HTERT RPE-1 (cell line): Measurements from ENCODE around the gene C5.

Source experiments
- in situ Hi-C: fragments of 300-500 bp; cut with MboI; formaldehyde crosslinking; loops from 4 replicates; pipeline ENCODE4 v1.14.3; 2020; ENCODE audit warnings: low sequenced_read_pairs

The C5 gene

DNA sequence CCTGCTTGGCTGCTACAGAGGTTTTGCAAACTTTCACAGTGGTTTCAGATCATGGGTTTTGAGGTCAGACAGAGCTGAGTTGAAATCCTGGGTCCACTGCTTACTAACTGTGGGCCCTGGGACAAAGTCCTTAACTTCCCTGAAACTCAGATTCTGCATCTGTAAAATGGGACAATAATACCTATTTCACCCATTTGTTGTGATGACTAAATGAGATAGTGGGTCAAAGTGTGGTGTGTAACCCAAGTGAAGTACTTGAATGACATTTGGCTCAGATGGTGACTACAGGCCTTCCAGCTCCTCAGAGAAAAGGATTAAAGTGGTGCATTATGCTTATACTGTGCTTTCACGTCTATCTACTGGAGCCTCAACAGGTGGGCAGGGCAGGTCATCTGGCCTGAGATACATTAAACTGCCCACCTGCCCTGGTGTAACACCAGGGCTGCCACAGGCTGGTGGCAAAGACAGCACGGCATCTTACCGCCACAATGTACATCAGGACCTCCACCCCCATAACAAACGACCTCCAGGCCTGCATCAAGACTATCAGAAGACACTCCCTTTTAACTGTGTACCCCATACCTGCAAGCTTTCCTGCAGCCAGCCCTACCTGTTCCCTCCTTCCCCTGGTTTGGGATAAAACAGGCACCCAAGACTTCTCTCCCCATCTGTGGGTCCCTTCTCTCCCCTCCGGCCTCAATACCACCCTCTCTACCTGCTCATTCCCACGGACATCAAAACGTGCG, 122.6 kb downstream of the C5 start:
- in situ Hi-C loops, result no loop called here

DNA sequence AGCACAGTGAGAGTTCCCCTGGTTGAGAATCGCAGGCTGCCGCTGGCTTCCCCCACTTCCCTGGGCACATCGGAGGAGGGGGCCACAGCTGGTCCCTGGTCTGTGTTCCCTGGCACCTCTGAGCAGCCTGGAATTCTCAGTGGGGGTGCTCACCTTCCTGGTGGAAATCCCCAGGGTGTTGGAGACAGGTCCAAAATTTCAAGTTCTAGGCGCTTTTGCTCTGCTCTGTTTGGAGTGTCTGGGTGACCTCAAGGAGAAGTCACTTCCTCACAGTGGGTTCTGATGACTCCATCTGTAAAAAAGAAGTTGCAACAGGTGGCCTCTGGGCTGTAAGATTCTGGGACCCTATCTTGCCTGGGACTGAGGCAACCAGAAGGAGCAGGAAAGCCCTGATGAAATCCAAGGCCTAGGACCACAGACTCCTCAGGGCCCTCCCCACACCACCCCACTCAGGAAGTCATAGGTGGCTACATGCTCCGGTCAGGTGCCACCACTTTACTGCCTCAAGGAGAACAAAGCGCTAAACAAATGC, 123.6 kb downstream of the C5 start, which contains the start of gene TRAF1:
TSS of gene TRAF1 (minus strand) at position 400 of the 532 bp plus-strand sequence. CDS start 721 bp downstream, outside the sequence.
- in situ Hi-C loops, result no loop called here

DNA sequence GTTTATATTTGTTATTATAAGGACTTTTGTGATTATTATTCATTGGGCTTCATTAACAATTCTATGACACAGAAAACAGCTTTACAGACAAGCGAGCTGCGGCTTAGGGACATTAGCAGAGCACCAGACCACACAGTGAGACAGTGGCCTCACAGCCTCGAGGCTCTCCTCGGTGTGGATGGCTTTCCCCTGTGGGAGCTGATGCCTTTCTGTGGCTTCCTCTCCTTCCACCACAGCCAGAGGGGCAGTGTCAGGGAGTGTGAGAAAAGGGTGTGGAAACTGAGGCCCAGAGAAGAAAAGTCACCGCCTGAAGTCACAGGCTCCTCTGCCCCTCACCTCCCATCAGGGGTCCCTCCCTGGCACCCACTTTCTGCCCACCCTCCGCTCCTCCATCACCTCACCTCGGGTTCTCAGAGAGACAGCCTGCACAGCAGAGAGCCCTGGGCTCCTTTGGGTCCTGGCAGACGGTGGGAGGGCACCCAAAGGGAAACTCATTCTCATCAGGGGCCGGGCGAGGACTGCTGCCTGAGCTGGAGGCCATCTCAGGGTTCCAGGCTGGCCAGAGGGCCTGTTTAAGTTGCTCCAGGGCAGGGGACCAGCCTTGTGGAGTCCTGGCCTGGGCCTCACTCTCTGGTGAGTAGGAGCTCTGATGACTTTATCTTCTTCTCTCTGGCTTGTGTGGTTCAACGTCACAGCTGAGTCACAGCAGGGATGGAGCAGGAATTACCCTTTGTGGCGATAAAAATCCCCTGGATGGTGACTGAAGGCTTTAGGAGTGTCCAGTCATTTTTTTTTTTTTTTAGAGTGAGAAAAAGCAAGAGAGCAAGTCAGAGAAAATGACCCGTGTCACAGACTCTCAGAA, 124.3 kb downstream of the C5 start:
- in situ Hi-C loops, result no loop called here

DNA sequence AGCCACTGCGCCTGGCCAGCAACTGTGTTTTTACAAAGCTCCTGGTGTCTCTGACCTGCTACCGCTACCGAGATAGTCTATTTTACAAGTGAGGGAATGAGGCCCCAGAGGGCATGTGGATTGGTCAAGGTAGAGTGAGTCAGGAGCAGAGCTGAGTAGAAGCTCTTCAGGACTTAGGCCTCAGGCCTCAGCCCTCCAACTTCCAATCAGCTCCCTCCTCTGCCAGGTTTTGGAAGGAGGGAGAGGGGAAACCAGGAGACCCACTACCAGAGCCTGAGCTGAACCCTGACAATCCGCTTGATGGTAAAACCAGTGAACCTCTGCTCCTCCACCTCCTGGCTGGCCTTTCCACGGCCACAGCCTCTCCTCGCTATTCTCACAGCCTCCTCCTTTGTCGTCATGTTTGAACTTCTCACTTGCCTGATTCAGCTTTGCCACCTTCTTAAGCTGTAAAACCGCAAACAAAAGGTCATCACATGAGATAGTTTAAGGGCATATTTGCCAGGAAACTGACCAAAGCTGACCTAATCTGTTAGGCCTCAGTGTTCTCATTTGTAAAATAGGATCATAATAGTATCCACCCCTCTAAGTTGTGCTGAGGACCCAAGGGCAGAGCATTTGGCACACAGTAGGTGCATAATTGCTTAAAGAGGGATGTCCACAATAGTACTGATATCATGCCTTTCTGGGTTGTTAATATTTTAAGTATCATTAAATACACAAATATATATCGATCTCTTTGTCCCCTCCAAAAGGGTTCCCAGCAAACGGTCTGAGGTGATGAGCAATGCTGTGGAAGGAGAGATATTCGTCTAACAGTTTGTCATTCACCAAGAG, 125.2 kb downstream of the C5 start:
- in situ Hi-C loops, result no loop called here

DNA sequence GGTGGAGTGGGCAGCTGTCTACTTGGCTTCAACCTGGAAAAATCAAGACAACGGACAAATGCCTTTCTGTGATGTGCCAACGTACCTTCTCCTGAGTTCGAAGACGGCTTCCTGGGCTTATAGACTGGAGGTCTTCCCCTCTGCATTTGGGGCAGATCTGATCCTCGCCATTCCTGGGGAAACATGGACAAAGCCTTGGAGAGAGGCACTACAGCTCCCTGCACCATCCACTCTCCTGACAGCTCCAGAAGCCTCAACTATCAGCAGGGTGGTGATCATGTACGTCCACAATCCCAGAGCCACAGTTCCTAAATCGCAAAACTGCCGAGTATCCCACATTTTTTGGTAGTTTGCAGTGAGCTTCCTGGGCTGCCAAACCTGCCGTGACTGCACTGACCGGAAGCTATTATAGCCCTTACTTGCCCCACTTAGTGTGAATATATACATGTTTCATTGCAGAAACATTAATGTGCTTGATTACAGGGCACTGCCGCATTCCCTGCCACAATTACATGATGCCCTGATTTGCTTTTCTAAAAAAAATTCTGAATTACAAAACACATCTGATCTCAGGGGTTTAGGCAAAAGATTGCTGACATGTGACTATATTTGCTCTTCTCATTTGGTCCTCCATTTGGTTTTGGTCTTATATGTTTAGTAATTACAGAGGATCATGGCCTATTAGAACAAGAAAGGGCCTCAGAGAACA, 126.3 kb downstream of the C5 start:
- in situ Hi-C loops, result no loop called here

DNA sequence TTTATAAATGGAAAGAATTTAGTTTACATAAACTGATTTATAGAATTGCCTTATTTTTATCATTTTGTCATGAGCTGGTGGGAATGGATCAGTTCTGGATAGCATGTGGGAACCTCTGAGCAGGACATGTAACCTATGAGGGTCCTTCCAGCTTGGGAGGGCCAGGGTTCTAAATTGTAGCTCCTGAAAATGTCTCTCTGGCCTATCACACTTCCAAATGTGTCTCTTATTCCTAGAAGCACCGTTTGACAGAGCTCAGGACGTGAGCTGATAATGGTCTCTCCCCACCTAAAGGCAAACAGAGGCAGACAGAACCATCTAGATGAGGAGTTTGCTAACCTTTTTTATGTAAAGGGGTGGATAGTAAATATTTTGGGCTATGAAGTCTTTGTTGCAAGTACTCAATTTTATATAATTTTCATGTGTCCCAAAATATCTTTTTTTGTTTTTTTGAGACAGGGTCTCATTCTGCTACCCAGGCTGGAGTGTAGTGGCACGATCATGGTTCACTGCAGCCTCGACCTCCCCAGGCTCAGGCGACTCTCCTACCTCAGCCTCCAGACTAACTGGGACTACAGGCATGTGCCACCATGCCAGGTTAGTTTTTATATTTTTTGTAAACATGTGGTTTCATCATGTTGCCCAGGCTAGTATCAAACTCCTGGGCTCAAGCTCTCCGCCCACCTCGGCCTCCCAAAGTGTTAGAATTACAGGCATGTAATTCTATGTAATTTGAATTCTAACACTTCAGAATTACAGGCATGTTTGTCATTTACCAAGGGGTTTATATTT, 127.5 kb downstream of the C5 start:
- in situ Hi-C loops, result no loop called here

DNA sequence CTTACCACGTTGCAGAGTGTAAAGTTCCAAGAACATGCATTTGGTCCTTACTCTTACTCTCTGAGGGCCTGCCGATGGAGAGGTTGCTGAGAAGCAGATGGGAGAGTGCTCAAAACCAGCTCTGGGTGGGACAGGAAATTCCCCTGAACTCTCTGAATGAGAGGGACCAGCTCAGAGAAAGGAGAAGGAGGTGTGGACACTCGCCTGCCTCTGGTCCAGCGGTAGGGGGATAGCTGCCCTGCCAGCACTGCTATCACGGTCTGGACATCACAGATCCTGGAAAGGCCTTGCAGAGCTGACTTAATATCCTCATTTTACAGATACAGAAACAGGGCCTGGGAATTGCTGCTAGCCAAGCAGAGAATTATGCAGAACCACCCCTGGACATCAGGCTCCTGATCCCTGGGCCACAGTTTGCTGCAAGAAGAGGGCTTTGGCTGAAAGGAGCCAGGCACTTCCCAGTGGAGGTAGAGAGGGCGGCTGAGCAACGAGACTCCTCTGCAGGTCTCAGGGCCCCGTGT, 128.4 kb downstream of the C5 start:
- in situ Hi-C loops, result no loop called here

DNA sequence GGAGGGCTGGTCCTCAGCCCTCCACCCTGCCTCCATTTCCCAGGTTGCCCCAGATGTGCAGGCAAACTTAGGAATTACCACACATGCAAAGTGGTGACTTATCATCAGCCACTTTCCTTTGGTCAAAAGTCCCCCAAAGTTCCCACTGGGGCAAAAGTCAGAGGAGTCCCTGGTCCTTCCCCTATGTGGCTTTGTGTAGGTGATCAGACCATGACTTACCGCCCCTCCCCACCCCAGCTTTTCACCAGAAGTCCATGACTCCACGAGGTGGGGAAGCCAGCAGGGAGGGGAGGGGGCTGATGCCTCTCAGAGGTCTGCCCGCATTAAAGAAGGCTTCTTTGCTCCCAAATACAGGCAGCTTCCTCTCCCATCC, 129.3 kb downstream of the C5 start:
- in situ Hi-C loops, result no loop called here

DNA sequence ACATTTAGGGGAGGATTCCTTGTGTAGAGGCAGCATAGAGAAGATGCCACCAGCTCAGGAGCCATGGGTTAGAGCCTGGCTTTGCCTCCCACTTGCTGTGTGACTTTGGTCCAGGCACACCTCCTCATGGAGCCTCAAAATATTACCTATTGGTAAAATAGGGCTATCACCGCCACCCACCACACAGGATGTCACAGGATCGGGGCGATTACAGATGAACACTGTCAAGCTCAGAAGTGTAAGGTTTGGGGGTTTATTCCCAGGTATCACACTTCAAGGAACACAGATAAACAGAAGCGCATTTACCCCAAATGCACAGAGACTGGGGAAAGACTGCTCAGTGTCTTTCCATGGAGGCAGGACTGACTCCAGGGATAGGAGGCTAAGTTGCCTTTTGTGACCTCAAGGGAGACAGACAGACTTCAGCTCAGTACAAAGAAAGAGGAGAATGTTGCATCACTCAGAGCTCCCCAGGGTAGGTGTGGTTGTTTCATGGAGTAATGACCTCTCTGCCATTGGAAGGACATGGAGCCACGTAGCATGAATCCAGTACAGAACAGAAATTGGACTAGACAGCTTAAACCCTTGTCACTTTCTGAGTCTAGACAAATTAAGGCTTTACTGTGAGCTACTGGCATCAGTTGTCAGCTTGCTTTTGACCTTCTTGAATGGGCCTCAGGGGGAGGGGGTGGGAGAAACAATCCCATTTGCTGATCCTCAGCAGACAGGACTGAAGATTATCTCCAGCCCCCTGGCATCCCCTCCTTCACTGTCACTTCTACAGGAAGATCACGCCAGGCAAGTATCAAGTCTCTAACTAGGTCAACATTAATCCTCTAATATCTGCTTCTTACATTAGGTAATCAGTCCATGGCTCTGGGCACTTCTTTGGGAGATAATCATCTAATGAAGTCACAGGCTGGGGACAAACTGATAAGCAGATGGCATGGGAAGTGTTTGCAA, 130.0 kb downstream of the C5 start:
- in situ Hi-C loops, result no loop called here

DNA sequence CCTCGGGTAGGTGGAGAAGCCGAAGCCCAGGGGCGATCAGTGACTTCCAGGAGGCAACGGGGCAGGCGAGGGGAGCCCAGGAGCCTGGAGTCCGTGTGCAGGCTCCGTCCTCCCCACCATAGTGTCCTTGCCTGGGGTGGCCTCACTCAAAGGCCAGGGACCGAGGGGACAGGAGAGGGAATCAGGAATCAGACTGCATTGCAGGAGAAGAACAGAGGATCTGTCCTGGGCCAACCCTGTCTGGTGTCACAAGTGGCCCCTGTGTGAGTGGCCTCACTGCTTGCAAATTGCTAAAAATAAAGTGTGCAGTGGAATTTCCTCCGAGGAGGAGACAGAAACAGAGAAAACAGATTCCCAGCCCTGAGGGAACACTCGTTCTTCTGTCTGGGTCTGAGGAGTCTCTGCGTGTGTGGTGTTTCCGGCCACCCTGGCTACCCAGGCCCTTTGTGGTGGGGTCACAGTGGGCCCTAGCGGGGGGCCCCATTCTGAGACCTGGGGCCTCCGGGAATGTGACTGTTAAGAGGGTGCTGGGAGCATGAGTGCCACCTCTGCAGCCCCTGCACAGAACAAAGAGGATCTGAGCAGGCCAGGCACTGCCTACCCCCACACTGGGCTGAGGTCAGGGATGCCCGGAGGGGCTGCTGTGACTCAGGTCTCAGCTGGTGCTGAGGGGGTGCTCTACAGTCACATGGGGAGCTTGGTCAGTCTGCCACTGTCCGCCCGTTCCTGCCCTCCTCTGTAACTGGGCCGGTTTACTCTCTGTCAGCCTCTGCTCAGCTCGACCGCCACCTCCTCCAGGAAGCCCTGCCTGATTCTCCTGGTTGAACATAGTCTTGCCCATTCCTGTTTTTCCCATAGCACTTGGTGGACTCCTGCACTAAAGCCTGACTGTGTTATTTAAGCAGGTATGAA, 130.9 kb downstream of the C5 start:
- in situ Hi-C loops, result no loop called here

DNA sequence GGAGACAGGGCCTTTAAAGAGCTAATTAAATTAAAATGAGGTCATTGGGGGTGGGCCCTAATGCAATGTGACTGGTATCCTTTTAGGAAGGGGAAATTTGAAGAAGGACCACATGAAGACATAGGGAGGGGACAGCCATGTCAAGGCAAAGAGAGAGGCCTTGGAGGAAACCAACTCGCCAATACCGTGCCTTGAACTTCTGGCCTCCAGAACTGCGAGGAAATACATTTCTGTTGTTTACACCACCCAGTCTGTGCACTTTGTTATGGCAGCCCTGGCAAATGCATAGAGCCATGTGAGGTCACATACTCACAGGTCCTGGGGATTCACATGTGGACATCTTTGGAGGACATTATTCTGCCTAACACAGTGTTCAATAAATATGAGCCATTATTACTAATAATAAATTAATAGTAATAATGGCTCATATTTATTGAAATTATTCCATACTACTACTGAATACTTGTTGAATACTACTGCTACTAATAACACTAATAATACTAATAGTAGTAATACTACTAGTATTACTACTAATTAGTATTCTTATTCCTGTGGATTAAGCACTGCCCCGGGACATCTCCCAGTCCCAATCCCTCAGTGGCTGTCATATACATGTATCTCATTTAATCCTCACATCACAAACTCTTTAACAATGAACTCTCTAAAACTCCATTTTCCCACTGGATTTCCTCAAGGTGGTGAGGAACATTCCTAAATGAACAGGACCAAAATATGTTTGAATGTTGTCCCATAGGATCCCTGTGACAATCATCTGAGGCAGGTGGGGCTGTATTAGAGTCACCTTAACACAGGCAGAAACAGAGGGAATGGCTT, 131.9 kb downstream of the C5 start:
- in situ Hi-C loops, result no loop called here

DNA sequence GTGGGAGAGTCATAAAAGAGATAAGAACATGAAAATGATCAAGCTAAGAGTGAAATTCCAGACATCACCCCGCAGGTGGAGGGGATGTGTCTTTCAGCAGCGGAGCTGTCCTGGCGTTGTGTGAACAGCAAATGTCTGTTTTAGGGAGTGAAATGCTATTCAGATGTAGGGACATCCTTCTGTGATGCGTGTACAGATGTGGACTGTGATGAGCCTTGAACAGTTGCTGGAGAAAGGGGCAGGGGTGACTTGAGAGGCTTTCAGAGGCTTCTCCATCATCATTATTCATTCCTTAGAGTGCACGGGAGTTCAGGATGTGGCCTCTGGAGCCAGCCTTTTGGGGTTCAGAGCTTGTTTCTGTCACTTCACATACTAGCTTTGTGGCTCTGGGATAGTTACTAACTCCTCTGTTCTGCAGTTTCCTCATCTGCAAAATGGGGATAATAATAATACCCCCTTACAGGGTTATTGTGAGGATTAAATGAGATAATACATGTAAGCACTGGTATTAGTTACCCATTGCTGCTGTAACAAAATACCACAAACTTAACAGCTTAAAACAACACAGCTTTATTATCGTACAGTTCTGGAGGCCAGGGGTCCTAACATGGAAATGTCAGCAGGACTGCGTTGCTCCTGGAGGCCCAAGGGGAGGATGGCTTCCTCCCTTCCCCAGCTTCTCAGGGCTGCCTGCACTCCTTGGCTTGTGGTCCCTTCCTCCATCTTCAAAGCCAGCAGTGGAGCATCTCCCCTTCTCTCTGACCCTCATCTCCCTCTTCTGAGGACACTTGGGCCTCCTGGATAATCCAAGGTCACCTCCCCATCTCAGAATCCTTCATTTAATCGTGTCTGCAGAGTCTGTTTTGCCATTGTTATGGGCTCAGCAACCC, 132.8 kb downstream of the C5 start:
- in situ Hi-C loops, result no loop called here

DNA sequence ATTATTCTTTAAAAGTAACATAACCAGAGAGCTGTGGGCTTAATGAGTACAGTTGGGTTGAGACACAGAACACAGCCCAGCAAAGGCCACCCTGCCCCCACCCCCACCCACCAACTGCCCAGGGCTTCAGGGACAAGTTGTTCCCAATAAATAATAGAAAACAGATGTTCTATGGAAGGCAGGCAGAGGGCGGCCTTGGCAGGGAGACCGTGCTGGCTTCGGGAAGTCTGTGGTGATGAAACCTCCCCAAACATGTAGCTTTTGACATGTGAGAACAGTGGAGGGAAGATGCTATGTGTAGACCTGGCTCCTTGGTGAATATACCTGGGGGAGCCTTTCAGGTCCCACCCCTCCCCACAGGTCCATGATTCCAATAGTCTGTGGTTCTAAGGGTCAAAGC, 133.5 kb downstream of the C5 start:
- in situ Hi-C loops, result no loop called here

DNA sequence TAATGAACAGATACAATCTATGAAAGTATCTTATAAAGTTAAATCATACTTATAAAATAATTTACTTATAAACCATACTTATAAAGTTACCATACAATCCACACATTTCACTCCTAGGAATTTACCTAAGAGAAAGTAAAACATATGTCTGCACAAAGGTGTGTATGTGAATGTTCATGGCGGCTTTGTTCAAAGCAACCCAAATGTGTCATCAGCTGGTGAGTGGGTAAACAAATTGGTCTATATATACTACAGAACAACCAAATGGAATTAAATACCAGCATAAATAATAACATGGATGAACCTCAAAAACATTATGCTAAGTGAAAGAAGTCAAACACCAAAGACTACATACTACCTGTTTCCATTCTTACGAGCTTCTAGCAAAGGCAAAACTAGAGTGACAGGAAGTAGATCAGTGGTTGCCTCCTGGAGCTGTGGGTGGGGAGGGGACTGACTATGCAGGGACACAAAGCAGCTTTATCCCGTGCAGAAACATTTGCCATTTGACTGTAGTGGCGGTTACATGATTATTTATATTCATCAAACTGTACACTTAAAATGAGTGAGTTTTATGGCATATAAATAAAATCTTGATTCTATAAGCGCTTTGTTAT, 134.1 kb downstream of the C5 start:
- in situ Hi-C loops, result no loop called here

DNA sequence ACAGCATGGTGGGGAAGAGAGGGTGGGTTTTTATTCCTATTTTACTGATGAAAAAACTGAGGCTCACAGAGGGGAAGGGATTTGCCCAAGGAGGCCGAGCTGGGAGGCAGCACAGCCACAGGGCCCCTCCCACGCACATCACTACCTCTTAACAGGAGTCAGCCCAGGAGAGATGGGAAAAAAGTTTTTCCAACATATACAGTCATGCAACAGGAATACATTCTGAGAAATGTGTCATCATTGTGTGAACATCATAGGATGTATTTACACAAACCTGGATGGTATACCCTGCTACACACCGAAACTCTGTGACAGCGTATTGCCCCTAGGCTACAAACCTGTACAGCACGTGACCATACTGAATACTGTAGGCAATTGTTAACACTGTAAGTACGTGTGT, 135.1 kb downstream of the C5 start:
- in situ Hi-C loops, result no loop called here
